ENCODE measurements around the gene ST6GALNAC2. TPM values are rescaled to one million over a fixed set of nuclear protein-coding genes. Genes with fewer than 3 reads are reported as not detected.
A peak's percentile ranks its signal among the peaks of the same experiment; 100 is the strongest.

ST6GALNAC2 gene
- total and polyA plus RNA-seq, 10 of the 15 experiments (the other 5 are each of a cell fraction or from before 2014, with no cell fraction given) = 0.08 to 0.41 (median 0.23) TPM; not detected in 6

DNA sequence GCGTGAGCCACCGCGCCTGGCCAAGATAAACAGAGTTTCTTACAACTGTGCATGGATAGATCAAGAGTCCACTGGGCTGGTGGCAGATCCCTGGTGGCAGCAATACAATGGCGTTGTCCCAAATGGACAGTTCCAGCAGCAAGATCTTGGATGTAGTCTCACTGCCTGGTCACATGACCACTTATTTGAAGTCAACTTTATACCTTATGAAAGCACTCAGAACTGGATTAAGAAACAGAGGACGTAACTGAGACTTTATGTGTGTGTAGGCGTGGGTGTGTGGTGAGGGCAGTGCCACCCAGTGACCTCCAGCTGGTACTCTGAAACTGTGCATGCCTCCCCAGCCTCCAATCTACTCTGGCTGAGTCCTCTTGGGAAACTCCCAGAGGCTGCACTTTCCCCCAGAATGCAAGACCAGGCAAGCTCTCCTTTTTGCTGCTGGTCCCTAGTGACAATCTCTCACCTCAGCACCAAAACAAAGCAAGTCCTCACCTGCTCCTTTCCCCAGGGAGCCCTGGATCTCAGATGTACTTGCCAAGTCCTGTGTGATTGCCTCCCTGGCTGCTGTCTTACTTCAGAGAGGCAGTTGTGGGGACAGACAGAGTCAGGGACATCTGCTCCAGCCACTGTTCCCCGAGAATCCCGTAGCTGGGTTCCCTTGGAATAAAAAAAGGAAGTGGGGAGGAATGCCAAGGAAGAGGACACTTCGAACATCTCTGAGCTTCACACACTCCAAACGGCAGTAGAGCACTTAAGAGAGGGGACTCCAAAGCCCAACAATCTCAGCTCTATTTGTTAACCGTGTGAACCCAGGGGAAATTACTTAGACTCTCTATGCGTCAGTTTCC, 11.7 kb upstream of the ST6GALNAC2 start (continued):
- TF ChIP-seq, protein P1, sequence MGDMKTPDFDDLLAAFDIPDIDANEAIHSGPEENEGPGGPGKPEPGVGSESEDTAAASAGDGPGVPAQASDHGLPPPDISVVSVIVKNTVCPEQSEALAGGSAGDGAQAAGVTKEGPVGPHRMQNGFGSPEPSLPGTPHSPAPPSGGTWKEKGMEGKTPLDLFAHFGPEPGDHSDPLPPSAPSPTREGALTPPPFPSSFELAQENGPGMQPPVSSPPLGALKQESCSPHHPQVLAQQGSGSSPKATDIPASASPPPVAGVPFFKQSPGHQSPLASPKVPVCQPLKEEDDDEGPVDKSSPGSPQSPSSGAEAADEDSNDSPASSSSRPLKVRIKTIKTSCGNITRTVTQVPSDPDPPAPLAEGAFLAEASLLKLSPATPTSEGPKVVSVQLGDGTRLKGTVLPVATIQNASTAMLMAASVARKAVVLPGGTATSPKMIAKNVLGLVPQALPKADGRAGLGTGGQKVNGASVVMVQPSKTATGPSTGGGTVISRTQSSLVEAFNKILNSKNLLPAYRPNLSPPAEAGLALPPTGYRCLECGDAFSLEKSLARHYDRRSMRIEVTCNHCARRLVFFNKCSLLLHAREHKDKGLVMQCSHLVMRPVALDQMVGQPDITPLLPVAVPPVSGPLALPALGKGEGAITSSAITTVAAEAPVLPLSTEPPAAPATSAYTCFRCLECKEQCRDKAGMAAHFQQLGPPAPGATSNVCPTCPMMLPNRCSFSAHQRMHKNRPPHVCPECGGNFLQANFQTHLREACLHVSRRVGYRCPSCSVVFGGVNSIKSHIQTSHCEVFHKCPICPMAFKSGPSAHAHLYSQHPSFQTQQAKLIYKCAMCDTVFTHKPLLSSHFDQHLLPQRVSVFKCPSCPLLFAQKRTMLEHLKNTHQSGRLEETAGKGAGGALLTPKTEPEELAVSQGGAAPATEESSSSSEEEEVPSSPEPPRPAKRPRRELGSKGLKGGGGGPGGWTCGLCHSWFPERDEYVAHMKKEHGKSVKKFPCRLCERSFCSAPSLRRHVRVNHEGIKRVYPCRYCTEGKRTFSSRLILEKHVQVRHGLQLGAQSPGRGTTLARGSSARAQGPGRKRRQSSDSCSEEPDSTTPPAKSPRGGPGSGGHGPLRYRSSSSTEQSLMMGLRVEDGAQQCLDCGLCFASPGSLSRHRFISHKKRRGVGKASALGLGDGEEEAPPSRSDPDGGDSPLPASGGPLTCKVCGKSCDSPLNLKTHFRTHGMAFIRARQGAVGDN (IDR thresholded peaks at IDR 0.05) = peak; percentile 71; the same call in 1 of the 2 replicates
- TF ChIP-seq DPF2 (IDR thresholded peaks at IDR 0.05) (peak; percentile 64; the same call in 1 of the 2 replicates), EP300 (IDR thresholded peaks at IDR 0.05; ENCODE audit: borderline replicate concordance in 1 of 2, control insufficient read depth in 1 of 2, low read depth in 2 of 2, low read length in 2 of 2) (peak; percentile 16 to 50; a peak in 1 of 4 replicates), PAX5 (IDR thresholded peaks at IDR 0.05; ENCODE audit: borderline replicate concordance, low read depth, low read length) (peak; percentile 13; the same call in 1 of the 2 replicates), BHLHE40 (IDR thresholded peaks at IDR 0.05; ENCODE audit: borderline replicate concordance in 1 of 2, low read depth in 2 of 2, low read length in 1 of 2) (peak in 1 of 2 experiments; percentile 63; a peak in 2 of 4 replicates), HDAC2 (IDR thresholded peaks at IDR 0.05) (no peak), RCOR1 (conservative IDR thresholded peaks at IDR 0.05; ENCODE audit: low read depth, low read length) (no peak), NR2F1 (conservative IDR thresholded peaks at IDR 0.05) (peak; percentile 89), SMARCA5 (IDR thresholded peaks at IDR 0.05) (0 out of 2 replicates have a peak, but pooled peaks have one; percentile 10), JUND (IDR thresholded peaks at IDR 0.05; ENCODE audit: low read depth, low read length) (no peak), RFX5 (IDR thresholded peaks at IDR 0.05; ENCODE audit: low read depth, low read length) (no peak)
- TF ChIP-seq, protein P2, sequence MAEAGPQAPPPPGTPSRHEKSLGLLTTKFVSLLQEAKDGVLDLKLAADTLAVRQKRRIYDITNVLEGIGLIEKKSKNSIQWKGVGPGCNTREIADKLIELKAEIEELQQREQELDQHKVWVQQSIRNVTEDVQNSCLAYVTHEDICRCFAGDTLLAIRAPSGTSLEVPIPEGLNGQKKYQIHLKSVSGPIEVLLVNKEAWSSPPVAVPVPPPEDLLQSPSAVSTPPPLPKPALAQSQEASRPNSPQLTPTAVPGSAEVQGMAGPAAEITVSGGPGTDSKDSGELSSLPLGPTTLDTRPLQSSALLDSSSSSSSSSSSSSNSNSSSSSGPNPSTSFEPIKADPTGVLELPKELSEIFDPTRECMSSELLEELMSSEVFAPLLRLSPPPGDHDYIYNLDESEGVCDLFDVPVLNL (IDR thresholded peaks at IDR 0.05; ENCODE audit: low read depth, low read length) = no peak
- TF ChIP-seq, protein P3, sequence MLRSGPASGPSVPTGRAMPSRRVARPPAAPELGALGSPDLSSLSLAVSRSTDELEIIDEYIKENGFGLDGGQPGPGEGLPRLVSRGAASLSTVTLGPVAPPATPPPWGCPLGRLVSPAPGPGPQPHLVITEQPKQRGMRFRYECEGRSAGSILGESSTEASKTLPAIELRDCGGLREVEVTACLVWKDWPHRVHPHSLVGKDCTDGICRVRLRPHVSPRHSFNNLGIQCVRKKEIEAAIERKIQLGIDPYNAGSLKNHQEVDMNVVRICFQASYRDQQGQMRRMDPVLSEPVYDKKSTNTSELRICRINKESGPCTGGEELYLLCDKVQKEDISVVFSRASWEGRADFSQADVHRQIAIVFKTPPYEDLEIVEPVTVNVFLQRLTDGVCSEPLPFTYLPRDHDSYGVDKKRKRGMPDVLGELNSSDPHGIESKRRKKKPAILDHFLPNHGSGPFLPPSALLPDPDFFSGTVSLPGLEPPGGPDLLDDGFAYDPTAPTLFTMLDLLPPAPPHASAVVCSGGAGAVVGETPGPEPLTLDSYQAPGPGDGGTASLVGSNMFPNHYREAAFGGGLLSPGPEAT (IDR thresholded peaks at IDR 0.05; ENCODE audit: low read depth) = peak; percentile 58; the same call in 1 of the 2 replicates
- TF ChIP-seq, protein P4, sequence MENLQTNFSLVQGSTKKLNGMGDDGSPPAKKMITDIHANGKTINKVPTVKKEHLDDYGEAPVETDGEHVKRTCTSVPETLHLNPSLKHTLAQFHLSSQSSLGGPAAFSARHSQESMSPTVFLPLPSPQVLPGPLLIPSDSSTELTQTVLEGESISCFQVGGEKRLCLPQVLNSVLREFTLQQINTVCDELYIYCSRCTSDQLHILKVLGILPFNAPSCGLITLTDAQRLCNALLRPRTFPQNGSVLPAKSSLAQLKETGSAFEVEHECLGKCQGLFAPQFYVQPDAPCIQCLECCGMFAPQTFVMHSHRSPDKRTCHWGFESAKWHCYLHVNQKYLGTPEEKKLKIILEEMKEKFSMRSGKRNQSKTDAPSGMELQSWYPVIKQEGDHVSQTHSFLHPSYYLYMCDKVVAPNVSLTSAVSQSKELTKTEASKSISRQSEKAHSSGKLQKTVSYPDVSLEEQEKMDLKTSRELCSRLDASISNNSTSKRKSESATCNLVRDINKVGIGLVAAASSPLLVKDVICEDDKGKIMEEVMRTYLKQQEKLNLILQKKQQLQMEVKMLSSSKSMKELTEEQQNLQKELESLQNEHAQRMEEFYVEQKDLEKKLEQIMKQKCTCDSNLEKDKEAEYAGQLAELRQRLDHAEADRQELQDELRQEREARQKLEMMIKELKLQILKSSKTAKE (IDR thresholded peaks at IDR 0.05; ENCODE audit: low read depth, poor library complexity, severe bottlenecking) = peak; percentile 75

All from GM12878 (cell line).